NCI-H2171 treated with DMSO at 0.1 percent for 48 hours (cell line): ENCODE data around the gene PDE8A.
"Not testable (repeated sequence)": the region's sequence is repeated elsewhere in the genome, so short reads cannot be mapped to it uniquely, and the experiment has no call there.

Source experiments
- DNase-seq: peaks from one replicate; lab custom pipeline; 2025; lab: John Stamatoyannopoulos, UW

The PDE8A gene

GRCh38 chr15:84991014-84991712, 9.5 kb downstream of the PDE8A start:
- no peak for DNase-seq

GRCh38 chr15:84992157-84992944, 10.7 kb downstream of the PDE8A start:
- DNase-seq = no peak

DNA sequence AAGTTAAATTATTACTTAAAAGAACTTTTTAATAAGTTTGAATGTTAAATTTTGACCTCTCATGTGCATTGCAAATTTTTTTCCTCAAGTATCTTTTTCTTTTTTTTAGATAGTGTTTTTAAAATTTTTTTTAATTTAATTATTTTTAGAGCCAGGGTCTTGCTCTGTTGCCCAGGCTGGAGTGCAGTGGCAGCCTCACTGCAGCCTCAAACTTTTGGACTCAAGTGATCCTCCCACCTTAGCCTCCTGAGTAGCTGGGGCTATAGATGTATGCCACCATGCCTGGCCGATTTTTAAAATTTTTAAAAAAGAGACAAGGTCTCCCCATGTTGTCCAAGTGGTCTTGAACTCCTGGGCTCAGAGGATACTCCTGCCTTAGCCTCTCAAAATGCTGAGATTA, 14.4 kb downstream of the PDE8A start:
- DNase-seq = no peak

DNA sequence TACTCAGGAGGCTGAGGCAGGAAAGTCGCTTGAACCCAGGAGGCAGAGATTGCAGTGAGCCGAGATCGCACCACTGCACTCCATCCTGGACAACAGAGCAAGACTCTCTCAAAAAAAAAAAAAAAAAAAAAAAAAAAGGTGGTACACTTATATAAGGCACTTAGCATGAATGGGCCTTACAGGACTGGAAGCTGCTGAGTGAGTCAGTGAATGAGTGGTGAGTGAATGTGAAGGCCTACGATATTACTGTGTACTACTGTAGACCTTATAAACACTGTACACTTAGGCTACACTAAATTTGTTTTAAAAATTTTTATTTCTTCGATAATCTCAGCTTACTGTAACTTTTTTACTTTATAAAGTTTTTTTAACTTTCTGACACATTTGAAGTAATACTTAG, 15.1 kb downstream of the PDE8A start:
- DNase-seq = not testable (repeated sequence)

DNA sequence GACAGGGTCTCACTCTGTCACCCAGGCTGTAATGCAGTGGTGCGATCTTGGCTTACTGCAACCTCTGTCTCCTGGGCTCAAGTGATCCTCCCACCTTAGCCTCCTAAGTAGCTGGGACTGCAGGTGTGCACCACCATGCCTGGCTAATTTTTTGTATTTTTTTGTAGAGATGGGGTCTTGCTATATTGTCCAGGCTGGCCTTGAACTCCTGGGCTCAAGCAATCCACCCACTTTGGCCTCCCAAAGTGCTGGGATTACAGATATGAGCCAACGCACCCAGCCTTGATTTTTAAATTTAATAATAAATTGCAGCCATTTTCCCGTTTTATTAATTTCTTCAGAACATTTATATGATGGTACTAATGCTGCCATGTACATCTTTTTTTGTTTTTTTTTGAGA, 15.6 kb downstream of the PDE8A start:
- not testable (repeated sequence) for DNase-seq

DNA sequence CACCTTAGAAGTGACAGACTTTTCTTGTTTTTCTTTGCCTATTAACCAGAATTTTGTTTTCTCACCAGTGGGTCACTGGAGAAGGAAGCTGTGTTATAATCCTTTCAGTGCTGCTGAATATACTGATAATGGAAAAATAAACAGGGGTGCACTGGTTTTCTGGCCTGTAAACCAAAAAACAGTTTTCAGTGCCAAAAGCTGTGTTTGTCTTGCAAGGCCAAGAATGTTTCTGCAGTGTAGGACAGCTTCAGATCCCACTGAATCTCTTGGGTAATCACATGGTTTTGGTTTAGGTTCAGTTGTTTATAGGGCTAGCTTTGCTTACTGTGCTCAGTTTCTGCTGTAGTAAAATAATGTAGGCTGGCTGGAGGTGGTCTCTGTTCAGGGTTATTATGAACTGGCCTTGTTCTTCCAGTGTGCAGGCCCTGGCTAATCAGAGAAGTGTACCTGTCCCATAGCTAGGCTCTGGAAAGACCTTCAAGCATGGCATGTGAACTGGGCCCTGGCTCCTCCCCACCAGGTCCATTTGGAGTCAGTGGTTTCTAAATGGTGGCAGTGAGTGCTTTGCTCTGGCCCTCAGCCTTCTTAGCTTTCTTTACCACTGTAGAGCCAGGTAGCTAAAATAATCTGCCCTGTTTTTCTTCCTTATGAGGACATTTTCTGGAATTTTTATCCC, 18.7 kb downstream of the PDE8A start:
- no peak for DNase-seq

DNA sequence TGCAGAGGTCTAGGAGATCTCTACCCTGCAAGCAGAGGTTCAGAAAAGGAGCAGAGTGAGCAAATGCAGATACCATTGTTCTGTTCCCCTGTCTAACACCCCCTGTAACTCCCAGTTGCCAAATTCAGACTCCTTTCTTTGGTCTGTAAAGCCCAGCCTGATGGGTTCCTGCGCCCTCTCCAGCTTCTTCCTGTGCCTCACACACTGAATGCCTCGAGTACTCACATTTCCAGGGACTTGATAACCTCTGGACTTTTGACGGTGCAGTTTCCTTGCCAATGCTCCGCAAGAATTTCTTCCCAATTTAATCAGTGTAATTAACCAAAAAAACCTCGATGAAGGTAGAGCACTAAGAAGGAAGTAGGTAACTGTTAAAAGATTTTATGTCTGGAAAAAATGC, 19.3 kb downstream of the PDE8A start:
- DNase-seq = no peak

GRCh38 chr15:85002517-85002916, 20.9 kb downstream of the PDE8A start:
- no peak for DNase-seq

- DNase-seq = no peak
Observed at GRCh38 chr15:85003593-85004312, 22.1 kb downstream of the PDE8A start.

DNA sequence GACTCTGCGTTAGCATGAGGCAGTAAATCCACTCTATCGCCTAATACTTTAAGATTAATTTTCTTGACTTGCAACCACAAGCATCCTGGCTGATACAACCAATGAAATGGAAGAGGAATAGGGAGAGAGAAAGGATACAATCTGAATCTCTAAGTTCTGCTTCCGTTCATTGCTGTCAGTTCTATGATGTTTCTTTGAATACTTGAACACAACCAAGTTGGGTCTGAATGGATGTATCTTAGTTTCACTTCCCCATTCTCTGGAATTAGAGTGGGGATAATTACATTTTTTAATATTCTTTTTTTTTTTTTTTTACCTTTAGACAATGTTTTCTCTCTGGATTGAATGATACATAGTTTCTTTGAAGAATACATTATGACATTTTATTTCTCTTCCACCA, 22.9 kb downstream of the PDE8A start:
- no peak for DNase-seq

GRCh38 chr15:85005319-85005718, 23.7 kb downstream of the PDE8A start:
- DNase-seq = no peak

DNA sequence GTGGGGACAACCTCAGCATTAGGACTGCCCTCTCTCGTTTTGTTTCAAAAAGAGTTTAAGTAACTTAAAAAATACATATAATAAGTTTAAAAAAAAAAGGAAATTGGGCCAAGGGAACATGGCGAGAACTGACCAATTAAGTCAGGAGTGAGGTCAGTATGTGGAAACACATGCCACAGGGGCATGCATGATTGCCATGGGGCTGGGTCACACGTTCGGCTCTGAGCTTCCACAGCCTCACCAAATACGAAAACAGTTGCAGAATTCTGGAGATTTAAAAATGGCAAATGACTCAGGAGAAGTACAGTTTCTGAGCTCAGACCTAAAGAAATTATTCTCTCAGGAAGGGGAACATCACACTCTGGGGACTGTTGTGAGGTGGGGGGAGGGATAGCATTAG, 24.1 kb downstream of the PDE8A start:
- no peak for DNase-seq

- DNase-seq = no peak
Observed at GRCh38 chr15:85006201-85006600, 24.5 kb downstream of the PDE8A start.

- DNase-seq = no peak
Observed at GRCh38 chr15:85006655-85007054, 25.0 kb downstream of the PDE8A start.

DNA sequence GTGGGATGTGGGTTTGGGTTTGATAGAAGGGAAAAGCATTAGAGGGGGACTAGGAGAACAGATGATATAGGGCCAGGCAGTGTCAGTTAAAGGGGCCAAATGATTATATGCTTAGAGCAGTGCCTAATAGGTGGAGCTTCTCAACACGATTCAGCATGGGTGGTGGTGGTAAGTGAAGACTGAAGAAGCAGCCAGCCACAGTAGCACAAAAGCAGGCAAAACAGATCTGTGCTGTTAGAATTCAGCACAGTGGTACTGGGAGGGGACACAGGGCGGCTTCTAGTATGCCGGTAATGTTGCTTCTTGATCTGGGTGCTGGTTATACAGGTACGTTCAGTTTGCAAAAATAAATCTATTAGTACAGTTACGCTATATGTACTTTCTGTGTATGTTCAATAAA, 25.5 kb downstream of the PDE8A start:
- DNase-seq = no peak

- no peak for DNase-seq
Observed at GRCh38 chr15:85007741-85008397, 26.2 kb downstream of the PDE8A start.

DNA sequence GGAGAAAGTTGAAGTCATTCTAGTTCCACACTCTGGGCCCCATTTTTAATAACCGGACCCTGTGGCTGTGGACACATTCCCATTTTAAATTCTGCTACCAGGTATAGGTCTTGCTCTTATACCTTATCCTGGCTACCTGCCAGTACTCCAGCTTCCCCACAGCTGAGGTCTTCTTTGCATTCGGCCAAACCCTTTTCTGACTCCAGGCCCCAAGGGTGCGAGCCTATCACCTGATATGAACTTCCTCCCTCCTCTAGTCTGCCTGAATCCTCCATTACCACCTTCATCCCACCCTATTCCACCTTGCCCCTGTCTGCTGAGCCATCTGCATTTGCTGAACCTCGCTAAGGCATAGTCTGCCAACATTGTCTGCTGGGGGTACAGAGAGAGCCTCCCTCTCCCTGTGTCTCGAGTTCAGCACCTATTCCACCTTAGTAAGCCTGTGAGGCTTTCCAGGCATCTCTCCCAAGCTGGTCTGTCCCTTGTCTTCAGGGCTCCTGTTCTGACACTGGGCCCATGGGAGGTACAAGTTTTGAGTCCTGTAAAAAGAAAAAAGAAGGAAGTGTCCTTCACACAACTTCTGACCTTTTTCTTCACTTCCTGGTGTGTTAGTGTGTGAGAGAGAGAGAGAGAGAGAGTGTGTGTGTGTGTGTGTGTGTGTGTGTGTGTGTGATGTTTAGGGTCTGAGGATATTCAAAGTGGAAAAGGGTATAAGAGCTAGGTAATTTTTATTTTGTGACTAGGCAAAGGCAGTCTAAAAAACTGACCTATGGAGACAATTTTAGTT, 27.0 kb downstream of the PDE8A start:
- DNase-seq = no peak

- DNase-seq = no peak
Observed at GRCh38 chr15:85009435-85009834, 27.8 kb downstream of the PDE8A start.

DNA sequence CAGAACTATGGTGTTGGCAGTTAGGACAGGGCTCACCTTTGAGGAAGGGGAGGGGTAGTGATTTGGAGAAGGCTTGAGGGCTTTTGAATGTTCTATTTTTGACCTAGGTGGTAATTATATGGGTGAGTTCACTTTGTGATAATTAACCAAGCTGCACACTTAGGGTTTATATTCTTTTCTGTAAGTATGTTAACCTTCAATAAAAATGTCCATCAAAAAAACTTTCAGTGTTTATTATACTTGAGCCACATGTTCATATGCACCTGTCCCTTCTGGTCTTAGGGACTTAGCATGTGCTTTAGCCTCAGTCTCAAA, 28.4 kb downstream of the PDE8A start:
- DNase-seq = no peak

GRCh38 chr15:85010386-85011159, 28.9 kb downstream of the PDE8A start:
- peak; percentile 76 for DNase-seq
